GM12801 (cell line): Measurements from ENCODE around the gene ARAP3.

Experiments used
- CTCF ChIP-seq: IDR thresholded peaks from one replicate; pipeline ENCODE4 v1.5.1; 2011; ENCODE audit warnings: control low read depth; ENCODE audit not compliant: insufficient read length; ENCODE audit errors: extremely low read depth

Gene ARAP3

GRCh38 chr5:141686648-141687416, 4.8 kb upstream of the ARAP3 start:
- TF ChIP-seq CTCF, result no peak

DNA sequence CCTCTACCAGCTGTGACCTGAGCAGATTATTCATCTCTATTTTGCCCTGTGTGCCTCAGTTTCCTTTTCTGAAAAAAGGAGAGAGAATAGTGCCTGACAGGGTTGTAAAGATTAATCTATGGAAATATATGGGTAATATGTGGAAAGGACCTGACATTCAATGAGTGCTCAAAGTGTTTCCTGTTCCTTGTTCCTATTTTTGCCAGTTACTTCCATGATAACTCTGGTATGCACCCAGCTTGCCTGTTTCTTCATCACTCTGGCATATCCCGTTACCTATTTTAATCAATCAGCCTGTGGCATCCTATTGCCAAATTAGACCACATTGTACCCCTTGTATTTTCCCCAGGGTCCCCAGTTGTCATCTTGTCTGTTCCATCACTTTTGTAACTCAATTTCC, 3.6 kb upstream of the ARAP3 start:
- TF ChIP-seq CTCF, result no peak

GRCh38 chr5:141683596-141684141, 1.6 kb upstream of the ARAP3 start:
- TF ChIP-seq CTCF, result no peak

DNA sequence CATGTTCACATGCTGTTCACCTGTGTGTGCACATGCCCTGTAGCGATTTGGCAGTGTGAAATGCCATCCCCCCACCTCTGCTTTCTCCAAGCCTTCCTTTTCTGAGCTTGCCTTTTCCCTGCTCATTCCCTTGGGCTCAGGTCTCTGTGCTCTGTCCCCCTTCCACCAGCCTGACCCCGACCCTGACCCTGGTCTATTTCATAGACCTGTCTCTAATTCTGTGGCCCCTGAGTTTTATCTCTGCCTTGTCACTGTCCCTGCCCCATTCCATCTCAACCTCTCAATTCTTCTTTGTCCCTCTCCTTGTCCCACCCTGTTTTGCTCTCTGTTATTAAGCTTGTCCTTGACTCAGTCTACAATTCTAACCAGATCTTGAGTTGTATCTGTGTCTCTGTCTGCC, 735 bp downstream of the ARAP3 start:
- no peak for TF ChIP-seq CTCF

- no peak for TF ChIP-seq CTCF
These were observed 1.3 kb downstream of the ARAP3 start for GRCh38 chr5:141680751-141681201.

GRCh38 chr5:141680178-141680577, 1.9 kb downstream of the ARAP3 start:
- TF ChIP-seq CTCF, result no peak

GRCh38 chr5:141677415-141677814, 4.6 kb downstream of the ARAP3 start:
- no peak for TF ChIP-seq CTCF
